HepG2 (cell line): Measurements from ENCODE around the gene TXNRD2.

Source experiments
- GABPB1 ChIP-seq: IDR thresholded peaks from 2 replicates; pipeline ENCODE4 v1.6.1; 2016; ENCODE audit warnings: mild to moderate bottlenecking, missing genetic modification reagents, moderate library complexity, missing compliant biosample characterization
- HNRNPL ChIP-seq: fragments of 200-400 bp; formaldehyde crosslinking; IDR thresholded peaks from 2 replicates; pipeline ENCODE4 v1.6.1; 2017; ENCODE audit warnings: mild to moderate bottlenecking, low read depth, low read length
- KLF6 ChIP-seq: IDR thresholded peaks from 2 replicates; pipeline ENCODE4 v1.8.0; 2016; ENCODE audit warnings: missing biosample characterization, missing genetic modification reagents
- MEIS2 ChIP-seq: sonication (generic); formaldehyde crosslinking; IDR thresholded peaks from 2 replicates; pipeline ENCODE4 v1.9.0; 2021; ENCODE audit warnings: mild to moderate bottlenecking, missing genetic modification reagents
- NFYB ChIP-seq: sonication (generic); formaldehyde crosslinking; IDR thresholded peaks from 2 replicates; pipeline ENCODE4 v1.4.0; 2020; ENCODE audit warnings: missing genetic modification reagents
- NONO ChIP-seq, 2 experiments: fragments of 450-650 bp in 1 of 2; sonication (generic) in 1 of 2; formaldehyde crosslinking in 1 of 2; IDR thresholded peaks in 1 of 2; conservative IDR thresholded peaks in 1 of 2; 2 replicates each; pipeline versions ENCODE4 v1.6.1 to v1.8.0; 2017 to 2022; ENCODE audit warnings: mild to moderate bottlenecking in 1 of 2, missing genetic modification reagents in 1 of 2, moderate library complexity in 1 of 2
- PRPF4 ChIP-seq: fragments of 200-400 bp; formaldehyde crosslinking; IDR thresholded peaks from 2 replicates; pipeline ENCODE4 v1.6.1; 2016; ENCODE audit warnings: low read length, low read depth; ENCODE audit not compliant: poor library complexity, severe bottlenecking
- RAD21 ChIP-seq: fragments of 450-650 bp; formaldehyde crosslinking; IDR thresholded peaks from 2 replicates; pipeline ENCODE4 v1.5.0; 2020; ENCODE audit warnings: mild to moderate bottlenecking
- SP1 ChIP-seq, 2 experiments: fragments of 450-650 bp in 1 of 2; sonication (generic) in 1 of 2; formaldehyde crosslinking in 1 of 2; IDR thresholded peaks; 2 replicates each; pipeline versions ENCODE4 v1.4.0 to v1.6.1; 2016 to 2020; ENCODE audit warnings: missing genetic modification reagents in 1 of 2
- ZNF121 ChIP-seq: sonication (generic); formaldehyde crosslinking; IDR thresholded peaks from 2 replicates; pipeline ENCODE4 v1.5.0; 2020; ENCODE audit warnings: mild to moderate bottlenecking, missing genetic modification reagents
- TF ChIP-seq, protein P1 (sequence below): sonication (generic); formaldehyde crosslinking; IDR thresholded peaks from 2 replicates; pipeline ENCODE4 v1.5.0; 2020; ENCODE audit warnings: mild to moderate bottlenecking, missing genetic modification reagents, moderate library complexity
- TF ChIP-seq, protein P2 (sequence below): sonication (generic); formaldehyde crosslinking; IDR thresholded peaks from 2 replicates; pipeline ENCODE4 v1.8.0; 2022; ENCODE audit warnings: mild to moderate bottlenecking, missing genetic modification reagents

DNA sequence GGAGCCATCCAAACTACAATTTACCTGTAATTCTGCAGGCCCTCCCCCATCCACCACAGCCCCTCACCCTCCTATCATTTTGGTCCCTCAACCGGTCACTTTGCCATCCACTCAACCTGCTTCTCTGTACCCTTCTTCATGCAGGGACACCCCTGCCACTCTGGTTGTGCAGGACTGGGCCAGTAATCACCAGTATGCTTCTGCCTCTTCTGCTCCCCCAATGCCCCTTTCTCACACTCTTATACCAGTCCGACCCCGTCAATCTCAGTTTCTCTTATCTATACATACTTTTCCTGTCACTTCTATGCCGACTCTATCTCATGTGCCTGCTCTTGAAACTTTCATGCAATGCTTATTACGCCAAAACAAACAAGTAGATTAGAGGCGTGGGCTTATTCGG is 5.1 kb downstream of the TXNRD2 start:
- TF ChIP-seq ZNF121 (no peak), KLF6 (CRISPR knock-in tag) (no peak), HNRNPL (no peak), MEIS2 (CRISPR knock-in tag) (no peak), NONO (IDR thresholded peaks at IDR 0.05) (no peak), NONO (CRISPR knock-in tag; conservative IDR thresholded peaks at IDR 0.05) (no peak), PRPF4 (no peak), GABPB1 (CRISPR knock-in tag) (no peak), RAD21 (CRISPR knock-in tag) (no peak), NFYB (no peak), SP1 (IDR thresholded peaks at IDR 0.05) (no peak), SP1 (CRISPR knock-in tag; IDR thresholded peaks at IDR 0.05) (no peak)
- TF ChIP-seq, protein P1, sequence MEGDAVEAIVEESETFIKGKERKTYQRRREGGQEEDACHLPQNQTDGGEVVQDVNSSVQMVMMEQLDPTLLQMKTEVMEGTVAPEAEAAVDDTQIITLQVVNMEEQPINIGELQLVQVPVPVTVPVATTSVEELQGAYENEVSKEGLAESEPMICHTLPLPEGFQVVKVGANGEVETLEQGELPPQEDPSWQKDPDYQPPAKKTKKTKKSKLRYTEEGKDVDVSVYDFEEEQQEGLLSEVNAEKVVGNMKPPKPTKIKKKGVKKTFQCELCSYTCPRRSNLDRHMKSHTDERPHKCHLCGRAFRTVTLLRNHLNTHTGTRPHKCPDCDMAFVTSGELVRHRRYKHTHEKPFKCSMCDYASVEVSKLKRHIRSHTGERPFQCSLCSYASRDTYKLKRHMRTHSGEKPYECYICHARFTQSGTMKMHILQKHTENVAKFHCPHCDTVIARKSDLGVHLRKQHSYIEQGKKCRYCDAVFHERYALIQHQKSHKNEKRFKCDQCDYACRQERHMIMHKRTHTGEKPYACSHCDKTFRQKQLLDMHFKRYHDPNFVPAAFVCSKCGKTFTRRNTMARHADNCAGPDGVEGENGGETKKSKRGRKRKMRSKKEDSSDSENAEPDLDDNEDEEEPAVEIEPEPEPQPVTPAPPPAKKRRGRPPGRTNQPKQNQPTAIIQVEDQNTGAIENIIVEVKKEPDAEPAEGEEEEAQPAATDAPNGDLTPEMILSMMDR (CRISPR knock-in tag): no peak
- TF ChIP-seq, protein P2, sequence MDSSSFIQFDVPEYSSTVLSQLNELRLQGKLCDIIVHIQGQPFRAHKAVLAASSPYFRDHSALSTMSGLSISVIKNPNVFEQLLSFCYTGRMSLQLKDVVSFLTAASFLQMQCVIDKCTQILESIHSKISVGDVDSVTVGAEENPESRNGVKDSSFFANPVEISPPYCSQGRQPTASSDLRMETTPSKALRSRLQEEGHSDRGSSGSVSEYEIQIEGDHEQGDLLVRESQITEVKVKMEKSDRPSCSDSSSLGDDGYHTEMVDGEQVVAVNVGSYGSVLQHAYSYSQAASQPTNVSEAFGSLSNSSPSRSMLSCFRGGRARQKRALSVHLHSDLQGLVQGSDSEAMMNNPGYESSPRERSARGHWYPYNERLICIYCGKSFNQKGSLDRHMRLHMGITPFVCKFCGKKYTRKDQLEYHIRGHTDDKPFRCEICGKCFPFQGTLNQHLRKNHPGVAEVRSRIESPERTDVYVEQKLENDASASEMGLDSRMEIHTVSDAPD (CRISPR knock-in tag): no peak
